Parathyroid adenoma (tissue), 2 donors: Measurements from ENCODE around the gene TST.
"Not testable (repeated sequence)": the region's sequence is repeated elsewhere in the genome, so short reads cannot be mapped to it uniquely, and the experiment has no call there.

Experiments used
- H2AFZ ChIP-seq: fragments of 300-600 bp; sonication (generic); one replicate; pipeline ENCODE4 v1.7.0; 2017; ENCODE audit warnings: antibody characterized with exemption, mild to moderate bottlenecking
- H3K27ac ChIP-seq: fragments of 300-600 bp; sonication (generic); one replicate; pipeline ENCODE4 v1.7.0; 2017
- H3K27me3 ChIP-seq: fragments of 300-600 bp; sonication (generic); one replicate; pipeline ENCODE4 v1.7.0; 2017; ENCODE audit warnings: low read length; ENCODE audit not compliant: control insufficient read depth, insufficient read depth
- H3K36me3 ChIP-seq: fragments of 300-600 bp; sonication (generic); one replicate; pipeline ENCODE4 v1.7.0; 2017; ENCODE audit warnings: low read length; ENCODE audit not compliant: control insufficient read depth, insufficient read depth
- H3K4me1 ChIP-seq: fragments of 300-600 bp; sonication (generic); one replicate; pipeline ENCODE4 v1.7.0; 2017; ENCODE audit warnings: control low read depth
- H3K4me2 ChIP-seq: fragments of 300-600 bp; sonication (generic); one replicate; pipeline ENCODE4 v1.7.0; 2017; ENCODE audit warnings: low read length
- H3K4me3 ChIP-seq: fragments of 300-600 bp; sonication (generic); one replicate; pipeline ENCODE4 v1.7.0; 2017; ENCODE audit warnings: low read depth, low read length
- H3K79me2 ChIP-seq: fragments of 300-600 bp; sonication (generic); one replicate; pipeline ENCODE4 v1.7.0; 2017; ENCODE audit warnings: control low read depth
- H3K9ac ChIP-seq: fragments of 300-600 bp; sonication (generic); one replicate; pipeline ENCODE4 v1.7.0; 2017; ENCODE audit warnings: mild to moderate bottlenecking
- H3K9me3 ChIP-seq: fragments of 300-600 bp; sonication (generic); one replicate; pipeline ENCODE4 v1.7.0; 2017; ENCODE audit warnings: low read length; ENCODE audit not compliant: control insufficient read depth
- TF ChIP-seq, protein P1 (sequence below): fragments of 300-600 bp; sonication (generic); IDR thresholded peaks from one replicate; pipeline ENCODE4 v1.7.0; 2017; ENCODE audit warnings: antibody characterized with exemption, mild to moderate bottlenecking
- donor health status: primary hyperparathyroidism.

TST gene

DNA sequence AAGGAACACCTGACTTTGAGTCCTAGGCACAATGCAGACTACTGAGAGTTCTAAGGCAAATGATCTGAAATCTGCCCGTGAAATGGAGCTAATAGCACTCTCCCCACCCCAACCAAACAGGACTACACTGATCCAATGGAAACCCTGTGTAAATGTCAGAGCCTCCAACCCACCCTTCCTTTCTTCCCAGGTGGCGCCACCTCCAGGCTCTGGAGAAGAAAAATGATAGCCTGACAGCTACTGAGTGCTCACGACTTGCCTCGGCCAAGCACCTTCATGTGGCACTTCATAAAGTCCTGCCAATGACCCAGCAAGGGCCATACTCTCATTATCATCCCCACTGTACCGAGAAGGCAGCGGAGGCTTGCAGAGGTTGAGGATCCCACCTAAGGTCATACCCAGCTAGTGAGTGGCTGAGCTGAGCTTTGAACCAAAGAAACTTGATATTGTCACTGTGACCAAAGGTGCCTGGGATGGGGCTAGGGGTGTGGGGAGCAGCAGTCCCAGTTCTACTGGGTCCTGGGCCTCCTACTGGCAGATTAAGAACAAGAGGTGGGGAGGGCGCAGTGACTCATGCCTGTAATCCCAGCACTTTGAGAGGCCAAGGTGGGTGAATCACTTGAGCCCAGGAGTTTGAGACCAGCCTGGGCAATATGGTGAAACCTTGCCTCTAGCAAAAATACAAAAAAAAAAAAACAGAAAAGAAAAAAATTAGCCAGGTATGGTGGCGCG is 20.5 kb downstream of the TST start:
- Histone ChIP-seq H3K9ac (no peak overlapping the region), H3K27me3 (peaks cover under 1% of the 10 kb centered on the region), H3K4me2 (no peak overlapping the region), H3K36me3 (no peaks in the 10 kb centered on the region), H3K79me2 (no peaks in the 10 kb centered on the region), H3K9me3 (no peaks in the 10 kb centered on the region), H3K27ac (no peak overlapping the region), H3K4me3 (no peak overlapping the region), H2AFZ (no peak overlapping the region), H3K4me1 (no peaks in the 10 kb centered on the region)
- TF ChIP-seq, protein P1, sequence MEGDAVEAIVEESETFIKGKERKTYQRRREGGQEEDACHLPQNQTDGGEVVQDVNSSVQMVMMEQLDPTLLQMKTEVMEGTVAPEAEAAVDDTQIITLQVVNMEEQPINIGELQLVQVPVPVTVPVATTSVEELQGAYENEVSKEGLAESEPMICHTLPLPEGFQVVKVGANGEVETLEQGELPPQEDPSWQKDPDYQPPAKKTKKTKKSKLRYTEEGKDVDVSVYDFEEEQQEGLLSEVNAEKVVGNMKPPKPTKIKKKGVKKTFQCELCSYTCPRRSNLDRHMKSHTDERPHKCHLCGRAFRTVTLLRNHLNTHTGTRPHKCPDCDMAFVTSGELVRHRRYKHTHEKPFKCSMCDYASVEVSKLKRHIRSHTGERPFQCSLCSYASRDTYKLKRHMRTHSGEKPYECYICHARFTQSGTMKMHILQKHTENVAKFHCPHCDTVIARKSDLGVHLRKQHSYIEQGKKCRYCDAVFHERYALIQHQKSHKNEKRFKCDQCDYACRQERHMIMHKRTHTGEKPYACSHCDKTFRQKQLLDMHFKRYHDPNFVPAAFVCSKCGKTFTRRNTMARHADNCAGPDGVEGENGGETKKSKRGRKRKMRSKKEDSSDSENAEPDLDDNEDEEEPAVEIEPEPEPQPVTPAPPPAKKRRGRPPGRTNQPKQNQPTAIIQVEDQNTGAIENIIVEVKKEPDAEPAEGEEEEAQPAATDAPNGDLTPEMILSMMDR, result no peak

DNA sequence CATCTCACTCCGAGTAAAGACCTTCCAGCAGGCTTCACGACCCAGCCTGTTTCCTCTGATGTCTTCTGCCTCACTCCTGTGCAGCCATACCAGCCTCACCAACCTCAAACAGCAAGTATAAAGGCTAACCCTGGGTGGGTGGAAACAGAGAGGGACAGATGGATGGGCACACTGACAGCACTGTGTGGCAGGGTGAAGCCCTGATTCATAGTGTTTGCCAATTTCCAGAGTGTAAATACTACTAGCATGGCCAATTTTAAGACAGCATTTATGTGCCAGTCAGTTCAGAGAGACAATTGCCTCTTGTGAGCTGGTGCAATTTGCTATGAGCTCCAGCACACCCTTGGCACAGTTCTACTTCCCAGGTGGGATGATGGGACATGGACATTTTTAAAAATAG is 21.5 kb downstream of the TST start:
- no peaks in the 10 kb centered on the region for H3K4me1 ChIP-seq
- H3K36me3 ChIP-seq, result no peaks in the 10 kb centered on the region
- no peak overlapping the region for H2AFZ ChIP-seq
- TF ChIP-seq, protein P1, result no peak
- no peak overlapping the region for H3K9ac ChIP-seq
- no peaks in the 10 kb centered on the region for H3K79me2 ChIP-seq
- no peaks in the 10 kb centered on the region for H3K9me3 ChIP-seq
- no peak overlapping the region for H3K4me3 ChIP-seq
- peaks cover 3% of the 10 kb centered on the region for H3K27me3 ChIP-seq
- H3K4me2 ChIP-seq, result no peak overlapping the region
- no peak overlapping the region for H3K27ac ChIP-seq

DNA sequence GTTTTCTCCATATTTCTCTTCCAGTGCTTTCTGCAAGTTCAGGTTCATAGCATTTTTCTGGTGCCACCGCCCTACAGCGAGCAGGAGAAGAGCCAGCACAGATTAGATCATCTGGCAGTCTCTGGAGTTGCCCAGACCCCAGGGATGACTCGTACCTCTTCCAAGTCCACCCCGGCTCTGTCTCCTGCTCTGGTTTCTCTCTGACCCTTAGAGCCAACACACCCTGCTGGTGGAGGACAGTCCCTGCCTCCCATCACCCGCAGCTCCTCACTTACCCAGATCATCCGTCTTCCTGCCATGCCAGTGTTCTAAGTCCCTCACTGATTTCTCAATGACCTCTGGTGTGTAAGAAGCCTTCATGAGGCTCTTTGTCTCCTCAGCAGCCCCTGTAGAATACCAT is 28.0 kb downstream of the TST start:
- Histone ChIP-seq H3K4me3 (no peak overlapping the region), H2AFZ (no peak overlapping the region), H3K27me3 (peaks cover 3% of the 10 kb centered on the region), H3K4me2 (no peak overlapping the region), H3K4me1 (no peaks in the 10 kb centered on the region), H3K9me3 (no peaks in the 10 kb centered on the region), H3K36me3 (no peaks in the 10 kb centered on the region), H3K27ac (no peak overlapping the region), H3K9ac (no peak overlapping the region), H3K79me2 (no peaks in the 10 kb centered on the region)
- TF ChIP-seq, protein P1, result no peak

DNA sequence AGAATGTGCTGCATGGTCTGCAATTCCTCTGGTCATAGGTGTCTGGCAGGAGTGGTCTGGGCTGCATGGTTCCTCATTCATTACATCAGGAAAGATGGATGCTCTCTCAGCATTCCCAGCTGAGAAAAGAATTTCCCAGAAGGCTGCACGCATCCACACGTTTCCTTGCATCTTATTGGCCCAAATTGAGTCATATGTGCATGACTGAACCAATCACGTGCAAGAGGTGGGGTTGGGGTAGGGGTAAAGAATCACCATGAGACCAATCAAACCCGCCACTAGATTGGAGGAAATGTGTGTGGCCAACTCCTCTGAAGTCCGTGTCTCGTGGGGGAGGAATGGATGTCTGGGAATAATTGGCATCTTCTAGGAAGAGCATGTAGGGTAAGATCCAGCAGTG is 28.8 kb downstream of the TST start:
- no peak overlapping the region for H2AFZ ChIP-seq
- peaks cover 3% of the 10 kb centered on the region for H3K27me3 ChIP-seq
- H3K9ac ChIP-seq, result no peak overlapping the region
- no peaks in the 10 kb centered on the region for H3K9me3 ChIP-seq
- TF ChIP-seq, protein P1, result no peak
- H3K4me2 ChIP-seq, result no peak overlapping the region
- H3K4me3 ChIP-seq, result no peak overlapping the region
- H3K79me2 ChIP-seq, result no peaks in the 10 kb centered on the region
- no peaks in the 10 kb centered on the region for H3K36me3 ChIP-seq
- no peaks in the 10 kb centered on the region for H3K4me1 ChIP-seq
- no peak overlapping the region for H3K27ac ChIP-seq

DNA sequence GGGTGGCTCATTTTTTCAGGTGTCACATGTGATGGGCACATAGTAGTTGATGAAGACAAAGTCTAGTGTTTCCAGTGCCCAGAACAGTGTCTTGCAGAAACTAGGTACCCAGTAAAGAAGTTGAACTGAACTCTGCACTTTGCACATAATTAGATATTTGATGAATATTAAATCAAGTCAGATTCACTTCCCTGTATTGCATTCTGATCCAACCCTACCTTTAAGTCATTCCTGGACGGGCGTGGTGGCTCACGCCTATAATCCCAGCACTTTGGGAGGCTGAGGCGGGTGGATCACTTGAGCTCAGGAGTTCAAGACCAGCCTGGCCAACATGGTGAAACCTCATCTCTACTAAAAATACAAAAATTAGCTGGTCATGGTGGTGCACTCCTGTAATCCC is 30.2 kb downstream of the TST start:
- not testable (repeated sequence) for H3K9me3 ChIP-seq, H3K4me3 ChIP-seq, H3K4me2 ChIP-seq, H3K27ac ChIP-seq, H3K36me3 ChIP-seq, H3K4me1 ChIP-seq, H3K79me2 ChIP-seq, H3K9ac ChIP-seq, H3K27me3 ChIP-seq, H2AFZ ChIP-seq
